GM19372 (cell line): ENCODE data around the gene NUP214.
A peak's percentile ranks its signal among the peaks of the same experiment; 100 is the strongest.

Source experiments
- ATAC-seq: cut with Tn5 transposase; IDR thresholded peaks from one replicate; pipeline ENCODE4 v1.9.1; 2021; ENCODE audit warnings: mild to moderate bottlenecking, low read depth, moderate library complexity; ENCODE audit not compliant: unreplicated experiment

Gene NUP214

GRCh38 chr9:131125288-131126058 is at the start of gene NUP214:
TSS of gene NUP214 (plus strand) at chr9:131125586. CDS start at chr9:131125705, 119 bp downstream.
- peak; percentile 99 for ATAC-seq

DNA sequence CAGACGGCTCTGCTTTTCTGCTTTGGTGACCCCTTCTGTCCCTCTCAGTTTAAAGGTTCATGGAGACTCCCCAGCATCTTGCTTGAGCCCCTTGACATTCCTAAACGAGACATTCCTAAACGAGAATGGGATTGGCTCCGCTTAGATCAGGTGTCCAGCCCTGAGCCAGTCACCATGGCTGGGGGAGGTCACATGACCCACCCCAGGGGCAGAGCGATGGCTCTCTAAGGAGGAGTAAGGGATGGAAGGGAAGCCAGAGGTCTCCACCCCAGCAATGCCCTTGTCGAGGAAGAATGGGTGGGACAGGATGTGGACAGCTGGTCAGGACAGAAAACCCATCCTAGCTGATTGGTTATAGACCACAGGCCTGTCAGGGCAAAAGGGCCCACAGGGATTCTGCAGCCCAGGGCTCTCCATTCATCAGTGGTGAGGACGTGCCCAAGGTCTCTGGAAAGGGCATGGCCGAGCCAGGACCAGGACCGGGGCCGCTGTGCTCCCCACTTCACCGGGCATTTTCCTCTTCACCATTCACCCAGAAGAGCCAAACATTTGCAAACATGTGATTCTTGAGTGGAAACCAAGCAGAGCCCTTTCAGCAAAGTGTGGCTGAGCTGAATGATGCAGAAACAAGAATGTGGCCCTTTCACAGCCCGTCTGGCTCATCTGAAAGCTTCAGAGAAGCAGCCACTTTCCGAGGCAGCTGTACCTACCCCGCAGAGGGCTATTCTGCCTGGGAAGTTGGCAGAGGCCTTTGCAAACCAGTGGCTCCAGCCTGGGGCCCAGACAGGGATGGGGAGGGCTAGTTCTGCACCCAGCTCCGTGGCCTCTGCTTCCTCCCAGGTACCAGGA is 48.8 kb upstream of the NUP214 start:
- no peak for ATAC-seq

DNA sequence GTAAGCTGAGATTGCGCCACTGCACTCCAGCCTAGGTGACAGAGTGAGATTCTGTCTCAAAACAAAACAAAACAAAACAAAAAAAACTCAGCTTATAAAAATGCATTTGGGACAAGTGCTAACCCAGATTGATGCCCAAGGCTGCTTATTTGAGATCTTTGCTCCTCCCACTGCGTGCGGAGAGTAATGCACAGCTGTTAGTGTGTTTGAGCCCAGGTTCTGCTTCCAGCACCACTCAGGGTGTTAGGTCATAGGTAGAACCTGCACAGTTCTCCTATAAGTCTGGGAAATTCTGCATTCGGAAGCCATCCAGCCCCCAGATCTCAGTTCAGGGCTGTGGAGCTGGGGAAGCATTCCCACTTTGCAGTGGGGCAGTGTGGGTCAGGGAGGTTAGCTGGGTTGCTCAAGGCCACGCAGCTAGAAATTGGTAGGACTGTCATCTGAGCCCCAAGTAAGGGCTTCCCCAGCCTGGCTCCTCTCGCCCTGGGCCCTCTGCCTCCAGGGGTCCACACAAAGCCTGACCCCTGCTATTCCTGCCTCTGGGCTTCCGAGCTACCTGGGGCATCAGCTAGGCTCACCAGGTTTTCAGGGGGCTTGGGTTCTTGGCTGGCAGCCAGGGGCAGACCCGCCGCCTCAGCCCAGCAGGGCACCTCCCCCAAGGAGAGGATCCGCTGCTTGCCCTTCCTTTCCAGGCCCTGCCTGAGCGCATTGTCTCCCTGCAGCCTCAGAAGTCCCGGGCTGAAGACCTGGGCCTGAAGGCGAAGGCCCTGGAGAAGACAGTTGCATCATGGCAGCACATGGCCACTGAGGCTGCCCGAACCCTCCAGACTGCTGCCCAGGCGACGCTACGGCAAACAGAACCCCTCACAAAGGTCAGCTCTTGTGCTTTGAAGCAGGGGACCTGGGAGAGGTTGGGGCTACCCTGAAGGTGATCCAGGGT is 46.7 kb upstream of the NUP214 start:
- no peak for ATAC-seq

DNA sequence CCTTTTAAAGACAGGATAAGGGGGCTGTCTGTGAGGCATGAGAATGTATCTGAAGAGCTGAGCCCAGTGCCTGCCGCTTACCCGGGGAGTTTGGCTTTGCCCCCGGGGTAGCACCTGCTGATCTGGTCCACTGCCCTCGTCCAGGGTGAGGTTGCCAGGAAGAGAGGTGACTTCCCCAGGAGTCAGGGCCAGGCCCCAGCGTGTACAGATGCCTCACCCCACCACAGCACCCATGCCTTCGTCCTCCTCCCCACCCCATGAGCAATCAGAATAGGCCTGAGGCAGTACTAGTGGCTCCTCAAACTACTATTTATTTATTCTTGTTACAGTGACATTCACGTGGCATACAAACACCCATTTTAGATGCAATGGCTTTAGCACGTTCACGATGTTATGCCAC is 44.8 kb upstream of the NUP214 start:
- ATAC-seq = no peak

GRCh38 chr9:131081868-131082267 is 43.5 kb upstream of the NUP214 start:
- no peak for ATAC-seq

GRCh38 chr9:131082774-131083512 is 42.4 kb upstream of the NUP214 start:
- ATAC-seq = no peak

- ATAC-seq = no peak
Measured at GRCh38 chr9:131084661-131085369, 40.6 kb upstream of the NUP214 start.

DNA sequence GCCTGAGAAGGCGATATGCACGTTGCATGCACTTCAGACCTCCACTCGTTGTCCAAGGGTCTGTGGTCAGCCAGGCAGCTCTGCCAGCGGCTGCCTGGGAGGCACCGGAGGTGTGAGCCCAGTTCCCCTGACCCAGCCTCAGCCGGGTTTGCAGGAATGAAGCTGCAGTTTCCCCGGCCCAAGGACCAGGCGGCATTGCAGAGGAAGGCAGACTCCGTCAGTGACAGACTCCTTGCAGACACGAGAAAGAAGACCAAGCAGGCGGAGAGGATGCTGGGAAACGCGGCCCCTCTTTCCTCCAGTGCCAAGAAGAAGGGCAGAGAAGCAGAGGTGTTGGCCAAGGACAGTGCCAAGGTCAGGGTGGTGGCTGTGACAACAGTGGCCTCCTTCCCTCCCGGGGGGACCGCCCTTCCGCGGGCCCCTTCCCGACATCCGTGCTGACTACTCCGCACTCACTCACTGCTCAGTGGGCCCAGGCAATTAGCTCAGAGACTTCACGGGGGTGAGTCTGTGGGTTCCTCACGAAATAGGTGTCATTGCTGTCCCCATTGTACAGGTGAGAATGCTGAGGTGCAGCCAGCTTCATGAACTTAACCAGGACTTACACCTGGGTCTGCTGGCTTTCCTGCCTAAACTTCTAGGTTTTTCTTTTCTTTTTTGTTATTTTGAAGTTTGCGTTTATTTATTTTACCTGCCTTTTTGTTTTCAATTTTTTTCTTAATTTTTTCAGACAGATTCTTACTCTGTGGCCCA is 39.8 kb upstream of the NUP214 start:
- no peak for ATAC-seq

- no peak for ATAC-seq
Measured at GRCh38 chr9:131087354-131087893, 38.0 kb upstream of the NUP214 start.

DNA sequence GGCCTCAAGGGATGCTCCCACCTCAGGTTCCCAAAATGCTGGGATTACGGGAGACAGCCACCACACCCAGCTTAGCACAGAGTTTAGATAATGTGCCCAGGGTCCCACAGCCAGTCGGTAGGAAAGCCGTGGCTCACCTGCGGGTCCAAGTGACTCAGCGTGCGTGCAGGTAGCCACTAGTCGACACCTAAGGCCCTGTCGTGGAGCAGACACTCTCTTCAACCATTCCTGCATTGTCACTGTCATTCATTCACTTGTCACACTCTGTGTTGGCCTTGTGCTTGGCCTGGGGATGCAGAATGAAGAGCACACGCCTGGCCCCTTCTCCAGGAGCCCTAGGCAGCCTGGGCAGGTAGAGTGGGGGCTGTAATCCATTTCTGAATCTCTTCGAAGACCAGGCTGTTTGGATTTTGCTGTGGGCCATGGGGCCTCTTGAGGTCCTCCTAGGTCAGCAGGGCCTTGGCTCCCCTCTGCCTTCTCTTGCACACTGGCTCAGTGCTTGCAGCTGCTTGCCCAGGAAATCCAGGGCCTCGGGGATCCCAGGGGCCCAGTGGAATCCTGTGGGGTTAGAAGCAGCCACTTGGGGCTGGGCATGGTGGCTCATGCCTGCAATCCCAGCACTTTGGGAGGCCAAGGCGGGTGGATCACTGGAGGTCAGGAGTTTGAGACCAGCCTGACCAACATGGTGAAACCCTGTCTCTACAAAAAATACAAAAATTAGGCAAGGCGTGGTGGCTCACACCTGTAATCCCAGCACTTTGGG is 35.2 kb upstream of the NUP214 start:
- no peak for ATAC-seq

GRCh38 chr9:131091352-131091992 is 33.9 kb upstream of the NUP214 start:
- no peak for ATAC-seq

DNA sequence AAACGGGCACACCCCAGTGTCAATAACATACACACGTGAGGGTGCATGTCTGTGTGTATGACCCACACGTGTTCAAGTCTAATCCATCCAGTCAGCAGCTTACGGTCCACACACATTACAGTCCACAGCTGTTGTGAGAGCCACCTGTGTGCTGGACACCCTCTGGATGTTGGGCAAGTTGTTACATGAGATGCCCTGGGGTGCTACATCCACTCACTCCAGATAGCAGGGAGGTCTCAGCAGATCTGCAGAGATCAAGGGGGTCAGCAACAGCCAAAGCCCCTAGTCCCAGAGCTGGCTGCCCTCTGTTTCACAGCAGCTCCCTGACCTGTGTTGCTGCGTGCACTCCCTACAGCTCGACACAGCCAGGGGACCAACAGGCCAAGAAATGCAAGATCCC is 33.4 kb upstream of the NUP214 start:
- no peak for ATAC-seq

- no peak for ATAC-seq
Measured at GRCh38 chr9:131092548-131093440, 32.6 kb upstream of the NUP214 start.

GRCh38 chr9:131094015-131094414 is 31.4 kb upstream of the NUP214 start:
- no peak for ATAC-seq

DNA sequence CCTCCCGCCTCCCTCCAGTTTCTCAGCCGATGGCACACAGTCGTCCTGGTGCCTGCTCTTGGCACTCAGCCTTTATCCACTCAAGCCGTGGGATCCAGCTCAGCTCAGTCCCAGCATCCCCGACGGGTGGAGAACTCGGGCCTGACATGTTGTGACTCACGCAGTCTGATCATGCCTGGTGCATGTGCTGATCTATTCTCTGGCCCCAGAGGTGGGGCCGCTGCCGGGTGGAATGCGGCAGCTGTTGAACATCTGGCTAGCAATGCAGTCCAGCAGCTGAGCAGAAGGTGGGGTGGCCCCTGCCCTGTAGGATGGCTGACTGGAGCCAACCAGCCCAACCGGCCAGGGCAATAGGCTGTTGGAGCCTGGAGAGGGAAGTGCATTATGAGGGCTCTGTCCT is 30.8 kb upstream of the NUP214 start:
- no peak for ATAC-seq

GRCh38 chr9:131095666-131096268 is 29.6 kb upstream of the NUP214 start:
- ATAC-seq = no peak
